ENCODE data around the gene USP22. TPM values are rescaled to one million over a fixed set of nuclear protein-coding genes. Genes with fewer than 3 reads are reported as not detected.

The USP22 gene
- 162 and 182 TPM in 2 replicates for total RNA-seq

GRCh38 chr17:21042458-21043295, at the start of gene USP22:
USP22 (minus strand) TSS chr17:21043011; CDS start chr17:21042835, 176 bp downstream.

Other genes with a start within 250 kb of the USP22 start
- gene DHRS7B, start 84.0 kb upstream of the USP22 start, total RNA-seq = 22.4 and 22.6 TPM in 2 replicates
- 19.2 and 21.7 TPM in 2 replicates for gene TMEM11, start 171.2 kb upstream of the USP22 start, total RNA-seq
- gene NATD1, start 210.4 kb upstream of the USP22 start, total RNA-seq = 0.96 and 1.3 TPM in 2 replicates
- 12.4 and 18.1 TPM in 2 replicates for gene MAP2K3, start 241.7 kb upstream of the USP22 start, total RNA-seq